Central memory CD8-positive, alpha-beta T cell (primary cell): ENCODE results near the gene MAP3K7.

Source experiments
- ATAC-seq: fragments of 150-1000 bp; cut with Tn5 transposase; replicated peaks from 2 replicates; pipeline ENCODE4 v1.10.0; 2022; ENCODE audit warnings: mild to moderate bottlenecking, moderate FRiP score, moderate number of reproducible peaks; ENCODE audit not compliant: poor library complexity, severe bottlenecking; ENCODE audit errors: extremely low read depth
- DNase-seq, 2 donors: peaks; one replicate each; pipeline ENCODE4 v3.0.0; 2021; ENCODE audit warnings: low spot score in 2 of 2
- H3K27ac Mint-ChIP-seq: one replicate; pipeline ENCODE4 v1.8.0; 2022; ENCODE audit warnings: low read depth, mild to moderate bottlenecking, moderate library complexity, mixed read lengths
- H3K27me3 Mint-ChIP-seq: one replicate; pipeline ENCODE4 v1.8.0; 2022; ENCODE audit warnings: mixed read lengths
- H3K36me3 Mint-ChIP-seq: one replicate; pipeline ENCODE4 v1.8.0; 2022; ENCODE audit warnings: mild to moderate bottlenecking, moderate library complexity, mixed read lengths; ENCODE audit not compliant: insufficient read depth
- H3K4me1 Mint-ChIP-seq: one replicate; pipeline ENCODE4 v1.8.0; 2022; ENCODE audit warnings: mixed read lengths
- H3K4me3 Mint-ChIP-seq: one replicate; pipeline ENCODE4 v1.8.0; 2022; ENCODE audit warnings: mild to moderate bottlenecking, moderate library complexity, mixed read lengths
- H3K9me3 Mint-ChIP-seq: one replicate; pipeline ENCODE4 v1.8.0; 2022; ENCODE audit warnings: mixed read lengths

The MAP3K7 gene

DNA sequence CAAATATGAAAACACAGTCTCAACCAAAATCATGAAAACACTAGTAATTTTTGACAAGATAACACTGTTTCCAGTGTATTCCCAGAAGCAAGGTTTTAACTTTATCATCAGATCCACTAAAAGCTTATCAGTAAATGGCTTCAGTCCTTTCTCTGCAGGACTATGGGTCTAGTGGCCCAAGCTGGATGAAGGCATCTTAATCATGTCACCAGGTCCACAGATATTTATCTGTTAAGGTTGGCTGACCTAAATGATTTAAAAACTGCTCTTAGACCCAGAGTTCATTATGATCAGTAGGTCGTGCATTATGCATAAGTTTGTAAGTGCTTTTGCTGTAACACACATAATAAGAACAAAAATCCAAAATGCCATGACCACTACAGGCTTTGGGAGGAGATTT is 118.0 kb downstream of the MAP3K7 start:
- Mint-ChIP-seq H3K4me1 (peaks cover 27% of the 10 kb centered on the region), H3K4me3 (no peak overlapping the region), H3K36me3 (no peaks in the 10 kb centered on the region), H3K9me3 (no peaks in the 10 kb centered on the region), H3K27ac (no peak overlapping the region), H3K27me3 (no peaks in the 10 kb centered on the region)
- ATAC-seq, result no peak
- no peak for DNase-seq

DNA sequence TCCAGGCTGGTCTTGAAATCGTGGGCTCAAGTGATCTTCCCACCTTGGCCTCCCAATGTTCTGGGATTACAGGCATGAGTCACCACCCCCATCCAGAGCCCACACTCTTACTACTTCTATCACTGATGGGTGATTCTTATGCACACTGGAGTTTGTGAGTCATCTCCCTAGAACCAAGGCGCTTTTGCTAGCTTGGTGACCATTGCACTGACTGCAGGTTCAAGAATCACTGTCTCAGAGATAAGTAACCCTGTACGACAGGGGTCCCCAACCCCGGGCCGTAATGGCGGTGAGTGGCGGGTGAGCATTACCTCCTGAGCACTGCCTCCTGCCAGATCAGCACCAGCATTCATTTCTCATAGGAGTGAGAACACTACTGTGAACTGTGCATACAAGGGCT is 118.8 kb downstream of the MAP3K7 start:
- Mint-ChIP-seq H3K9me3 (no peaks in the 10 kb centered on the region), H3K4me3 (no peak overlapping the region), H3K27ac (no peak overlapping the region), H3K36me3 (no peaks in the 10 kb centered on the region), H3K27me3 (no peaks in the 10 kb centered on the region), H3K4me1 (peaks cover 27% of the 10 kb centered on the region)
- no peak for DNase-seq
- ATAC-seq, result no peak

DNA sequence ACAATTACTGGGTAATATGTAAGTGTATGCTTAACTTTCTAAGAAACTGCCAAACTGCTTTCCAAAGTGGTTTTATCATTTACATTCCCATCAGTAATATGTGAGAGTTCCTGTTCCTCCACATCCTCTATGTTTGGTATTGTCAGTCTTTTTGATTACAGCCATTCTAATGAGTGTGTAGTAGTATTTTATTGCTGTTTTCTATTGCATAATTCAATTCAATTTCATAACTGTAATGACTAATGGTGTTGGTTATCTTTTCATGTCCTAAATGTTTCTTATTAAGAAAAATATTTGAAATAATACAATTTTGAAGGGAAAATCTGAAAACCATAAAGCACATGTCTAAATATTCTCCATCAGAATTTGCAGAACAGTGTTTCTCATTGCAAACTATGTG is 119.3 kb downstream of the MAP3K7 start:
- DNase-seq (no peak), ATAC-seq (no peak)
- Mint-ChIP-seq H3K27me3 (no peaks in the 10 kb centered on the region), H3K27ac (no peak overlapping the region), H3K36me3 (no peaks in the 10 kb centered on the region), H3K4me3 (no peak overlapping the region), H3K4me1 (peaks cover 23% of the 10 kb centered on the region), H3K9me3 (no peaks in the 10 kb centered on the region)

DNA sequence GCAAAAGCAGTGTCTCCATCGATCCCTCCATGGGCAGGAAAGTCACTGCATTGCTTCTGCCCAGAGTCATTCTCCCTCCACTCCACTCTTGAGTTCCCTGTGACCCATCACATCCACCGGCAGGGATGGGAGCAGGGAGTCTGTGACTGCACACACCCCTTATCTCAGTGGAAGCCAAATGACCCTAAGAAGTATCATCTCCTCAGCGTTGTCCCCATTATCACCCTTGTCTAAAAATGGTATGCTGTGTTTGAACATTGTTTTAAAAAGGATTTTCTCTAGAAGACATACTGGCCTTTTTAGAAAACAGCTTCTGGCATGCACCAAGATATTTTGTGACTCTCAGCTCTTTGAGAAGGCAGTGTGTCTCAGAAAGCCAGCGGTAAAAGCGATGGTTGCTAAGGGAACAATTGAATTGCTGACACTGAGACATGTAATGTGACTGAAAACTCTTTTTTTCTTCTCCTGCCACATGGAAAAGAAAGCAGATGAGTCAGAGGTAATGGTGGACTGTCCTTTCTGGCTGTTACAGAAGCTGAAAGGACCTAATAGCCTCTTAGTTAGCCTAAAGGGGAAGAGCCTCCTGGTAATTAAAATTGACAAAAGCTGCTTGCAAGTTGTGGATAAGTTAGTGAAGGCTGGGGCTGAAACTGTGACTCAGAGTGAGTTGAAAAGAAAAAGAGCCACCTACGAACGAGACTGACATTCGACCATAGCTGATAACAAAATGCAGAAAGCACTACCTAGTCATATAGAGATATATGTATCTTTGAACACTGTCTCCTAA is 120.5 kb downstream of the MAP3K7 start:
- Mint-ChIP-seq H3K4me3 (no peak overlapping the region), H3K36me3 (no peaks in the 10 kb centered on the region), H3K27me3 (no peaks in the 10 kb centered on the region), H3K4me1 (peaks cover 15% of the 10 kb centered on the region), H3K9me3 (no peaks in the 10 kb centered on the region), H3K27ac (no peak overlapping the region)
- no peak for DNase-seq
- no peak for ATAC-seq

DNA sequence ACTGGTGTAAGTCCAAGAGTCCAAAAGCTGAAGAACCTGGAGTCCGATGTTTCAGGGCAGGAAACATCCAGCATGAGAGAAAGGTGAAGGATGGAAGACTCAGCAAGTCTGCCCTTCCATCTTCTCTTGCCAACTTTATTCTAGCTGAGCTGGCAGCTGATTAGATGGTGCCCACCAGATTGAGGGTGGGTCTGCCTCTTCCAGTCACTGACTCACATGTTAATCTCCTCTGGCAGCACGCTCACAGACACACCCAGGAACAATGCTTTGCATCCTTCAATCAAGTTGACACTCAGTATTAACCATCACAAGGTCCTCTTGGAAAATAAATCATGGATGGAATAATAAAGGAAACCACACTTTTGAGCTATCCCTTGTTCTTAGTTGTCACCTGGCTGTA is 121.2 kb downstream of the MAP3K7 start:
- no peak overlapping the region for H3K4me3 Mint-ChIP-seq
- H3K36me3 Mint-ChIP-seq, result no peaks in the 10 kb centered on the region
- no peaks in the 10 kb centered on the region for H3K9me3 Mint-ChIP-seq
- no peak for ATAC-seq
- H3K27me3 Mint-ChIP-seq, result no peaks in the 10 kb centered on the region
- H3K4me1 Mint-ChIP-seq, result peaks cover 13% of the 10 kb centered on the region
- DNase-seq, result no peak
- H3K27ac Mint-ChIP-seq, result no peak overlapping the region

DNA sequence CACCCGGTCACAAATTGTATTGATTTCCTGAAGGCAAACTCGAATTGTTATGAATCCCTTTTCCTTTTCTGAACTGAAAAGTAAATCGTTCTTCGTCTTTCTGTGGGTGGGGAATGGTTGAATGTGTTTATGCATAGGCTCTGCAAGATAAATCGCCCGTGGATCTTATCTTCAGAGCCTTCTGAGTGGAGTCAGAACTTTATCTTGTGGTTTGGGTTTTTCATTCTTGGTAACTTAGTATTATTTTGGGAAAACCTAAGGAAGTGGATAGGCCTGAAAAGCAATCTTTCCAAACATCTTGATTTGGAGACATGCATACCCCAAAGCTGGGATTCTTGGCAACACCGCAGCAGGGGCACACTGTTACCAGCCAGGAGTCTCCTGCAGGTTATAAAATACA is 122.4 kb downstream of the MAP3K7 start:
- peaks cover 25% of the 10 kb centered on the region for H3K4me1 Mint-ChIP-seq

DNA sequence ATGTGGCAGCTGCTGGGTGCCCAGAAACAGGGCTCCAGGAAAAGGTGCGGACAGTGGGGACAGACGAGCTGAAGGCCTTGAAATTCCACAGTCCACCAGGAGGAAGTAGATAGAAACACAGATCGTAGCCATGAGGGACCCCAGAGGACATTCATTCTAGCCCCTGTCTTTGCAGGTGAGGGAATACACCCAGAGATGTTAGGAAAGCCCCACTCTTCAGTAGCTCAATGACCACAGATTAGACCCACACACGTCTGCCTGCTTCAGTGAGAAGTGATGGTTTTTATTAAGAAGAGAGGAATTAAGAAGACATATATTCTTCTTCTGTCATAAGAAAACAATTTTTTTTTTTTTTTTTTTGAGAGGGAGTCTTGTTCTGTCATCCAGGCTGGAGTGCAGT is 123.0 kb downstream of the MAP3K7 start:
- Mint-ChIP-seq H3K27ac (peak overlapping the region; percentile 74), H3K27me3 (no peaks in the 10 kb centered on the region), H3K9me3 (no peaks in the 10 kb centered on the region), H3K4me1 (peaks cover 31% of the 10 kb centered on the region), H3K4me3 (peak overlapping the region; percentile 39), H3K36me3 (no peaks in the 10 kb centered on the region)
- DNase-seq (no peak), ATAC-seq (no peak)

More for the DNA sequence above, 122.4 kb downstream of the MAP3K7 start:
- no peak overlapping the region for H3K27ac Mint-ChIP-seq
- DNase-seq (no peak), ATAC-seq (no peak)
- H3K4me3 Mint-ChIP-seq, result no peak overlapping the region
- H3K36me3 Mint-ChIP-seq, result no peaks in the 10 kb centered on the region
- no peaks in the 10 kb centered on the region for H3K9me3 Mint-ChIP-seq
- H3K27me3 Mint-ChIP-seq, result no peaks in the 10 kb centered on the region
